ENCODE measurements around the gene PADI1.

DNA sequence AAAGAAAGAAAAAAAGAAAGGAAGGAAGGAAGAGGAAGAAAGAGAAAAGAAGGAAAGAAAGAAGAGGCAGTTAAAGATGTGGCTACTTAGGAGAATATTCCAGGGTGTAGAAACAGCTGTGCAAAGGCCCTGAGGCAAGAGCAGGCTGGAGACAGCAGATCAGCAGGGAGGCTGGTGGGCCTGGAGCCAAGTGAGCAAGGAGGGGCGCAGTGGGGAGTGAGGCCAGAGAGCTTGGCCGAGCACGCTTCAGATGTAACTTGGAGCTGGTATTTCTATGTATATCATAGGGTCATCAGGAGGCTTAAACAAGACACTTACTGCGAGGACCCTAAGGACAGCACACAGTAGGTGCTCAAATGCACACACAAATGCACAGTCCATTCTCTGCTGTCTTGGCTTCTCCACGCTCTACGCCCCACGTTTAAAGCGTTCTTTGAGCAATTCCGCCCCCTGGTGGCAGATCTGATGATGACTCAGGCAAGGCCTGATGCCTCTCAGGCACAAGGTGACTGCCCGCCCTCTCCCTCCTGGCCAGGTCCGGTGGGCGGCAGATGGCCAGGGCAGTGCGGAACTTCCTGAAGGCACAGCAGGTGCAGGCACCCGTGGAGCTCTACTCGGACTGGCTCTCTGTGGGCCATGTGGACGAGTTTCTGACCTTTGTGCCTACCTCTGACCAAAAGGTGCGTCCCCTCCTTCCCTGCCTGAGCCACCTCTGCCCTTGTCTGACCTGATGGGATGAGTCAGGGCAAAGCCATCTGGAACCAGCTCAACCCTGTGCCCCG is 32.0 kb downstream of the PADI1 start:
- peak; percentile 87 for TF ChIP-seq CTCF (IDR thresholded peaks at IDR 0.05; ENCODE audit: poor library complexity, severe bottlenecking)
- TF ChIP-seq EP300 (conservative IDR thresholded peaks at IDR 0.05; ENCODE audit: poor library complexity, severe bottlenecking), result no peak
- no peak for TF ChIP-seq EZH2 (IDR thresholded peaks at IDR 0.05; ENCODE audit: borderline replicate concordance, insufficient read depth, low read length, poor library complexity, severe bottlenecking)
- no peak for TF ChIP-seq POLR2AphosphoS5 (IDR thresholded peaks at IDR 0.05)

All from neural cell (in vitro differentiated cells).